ENCODE results near the gene TTC29. TPM values are rescaled to one million over a fixed set of nuclear protein-coding genes. Genes with fewer than 3 reads are reported as not detected.

The TTC29 gene
- total and polyA plus RNA-seq, 2 donors (not counting 1 experiment from before 2014, with no cell fraction given), result not detected

DNA sequence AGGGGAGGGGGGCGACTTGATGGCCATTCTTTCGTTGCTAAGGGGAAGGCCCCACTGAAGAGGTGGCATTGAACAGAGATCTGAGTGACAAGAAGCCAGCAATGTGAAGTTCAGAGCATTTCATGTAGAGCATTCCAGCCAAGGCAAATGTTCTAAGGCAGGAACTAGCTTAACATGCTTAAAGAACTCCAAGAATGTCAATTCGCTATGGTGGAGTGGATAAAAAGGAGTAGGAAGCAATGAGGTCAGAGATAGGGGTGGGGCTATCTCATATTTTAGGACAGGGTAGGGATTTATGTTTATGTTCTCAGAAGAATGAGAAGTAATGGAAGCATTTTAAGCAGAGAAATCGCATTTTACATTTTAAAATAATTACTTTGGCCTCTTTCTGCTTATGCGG, 130.9 kb downstream of the TTC29 start:
- Mint-ChIP-seq H3K9me3 (ENCODE audit: insufficient read depth) (no peaks in the 10 kb centered on the region), H3K27ac (no peak overlapping the region), H3K4me3 (no peak overlapping the region), H3K4me1 (no peaks in the 10 kb centered on the region), H3K27me3 (no peaks in the 10 kb centered on the region)
- Histone ChIP-seq H3K27ac (ENCODE audit: low read length in 2 of 2) (no peak overlapping the region), H3K4me2 (replicated peaks; ENCODE audit: low read depth, low read length, poor library complexity, severe bottlenecking) (no peak overlapping the region), H3K4me3 (ENCODE audit: control extremely low read depth in 1 of 5, extremely low read depth in 1 of 5, insufficient read depth in 1 of 5, low read depth in 2 of 5, low read length in 4 of 5) (no peak overlapping the region), H3K79me2 (ENCODE audit: control insufficient read depth, insufficient read depth, low read length) (no peaks in the 10 kb centered on the region), H3K4me1 (ENCODE audit: control insufficient read depth in 2 of 2, insufficient read depth in 2 of 2, low read length in 2 of 2) (no peaks in the 10 kb centered on the region), H3K27me3 (replicated peaks in 1 of 4; ENCODE audit: control extremely low read depth in 1 of 4, control insufficient read depth in 3 of 4, insufficient read depth in 4 of 4, low read length in 3 of 4) (no peaks in the 10 kb centered on the region), H3K36me3 (replicated peaks in 1 of 2; ENCODE audit: control extremely low read depth in 1 of 2, control insufficient read depth in 1 of 2, extremely low read depth in 1 of 2, insufficient read depth in 2 of 2, low read length in 1 of 2) (no peaks in the 10 kb centered on the region), H3K9me3 (ENCODE audit: control extremely low read depth in 1 of 3, control insufficient read depth in 2 of 3, insufficient read depth in 1 of 3, low read length in 2 of 3) (no peaks in the 10 kb centered on the region), H3K9ac (ENCODE audit: low read length) (no peak overlapping the region), H4K20me1 (ENCODE audit: control insufficient read depth, insufficient read depth, low read length, poor library complexity, severe bottlenecking) (no peaks in the 10 kb centered on the region), H2AFZ (ENCODE audit: insufficient read depth, low read depth, low read length, poor library complexity, severe bottlenecking) (no peak overlapping the region)
- DNase-seq, result no peak
- CTCF ChIA-PET, result no interaction called here
- 91% methylated on average over 4 of the region's 5 CpGs for WGBS (ENCODE audit: insufficient coverage)
- intact Hi-C loops (cut with micrococcal nuclease), result no loop called here
- POLR2A ChIA-PET, result no interaction called here
- no peak for TF ChIP-seq EZH2 (IDR thresholded peaks at IDR 0.05; ENCODE audit: borderline replicate concordance, insufficient read depth, low read depth, low read length, poor library complexity, severe bottlenecking)
- TF ChIP-seq, protein P1, sequence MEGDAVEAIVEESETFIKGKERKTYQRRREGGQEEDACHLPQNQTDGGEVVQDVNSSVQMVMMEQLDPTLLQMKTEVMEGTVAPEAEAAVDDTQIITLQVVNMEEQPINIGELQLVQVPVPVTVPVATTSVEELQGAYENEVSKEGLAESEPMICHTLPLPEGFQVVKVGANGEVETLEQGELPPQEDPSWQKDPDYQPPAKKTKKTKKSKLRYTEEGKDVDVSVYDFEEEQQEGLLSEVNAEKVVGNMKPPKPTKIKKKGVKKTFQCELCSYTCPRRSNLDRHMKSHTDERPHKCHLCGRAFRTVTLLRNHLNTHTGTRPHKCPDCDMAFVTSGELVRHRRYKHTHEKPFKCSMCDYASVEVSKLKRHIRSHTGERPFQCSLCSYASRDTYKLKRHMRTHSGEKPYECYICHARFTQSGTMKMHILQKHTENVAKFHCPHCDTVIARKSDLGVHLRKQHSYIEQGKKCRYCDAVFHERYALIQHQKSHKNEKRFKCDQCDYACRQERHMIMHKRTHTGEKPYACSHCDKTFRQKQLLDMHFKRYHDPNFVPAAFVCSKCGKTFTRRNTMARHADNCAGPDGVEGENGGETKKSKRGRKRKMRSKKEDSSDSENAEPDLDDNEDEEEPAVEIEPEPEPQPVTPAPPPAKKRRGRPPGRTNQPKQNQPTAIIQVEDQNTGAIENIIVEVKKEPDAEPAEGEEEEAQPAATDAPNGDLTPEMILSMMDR (IDR thresholded peaks at IDR 0.05), result no peak
- no peak for ATAC-seq (ENCODE audit: low read depth)

DNA sequence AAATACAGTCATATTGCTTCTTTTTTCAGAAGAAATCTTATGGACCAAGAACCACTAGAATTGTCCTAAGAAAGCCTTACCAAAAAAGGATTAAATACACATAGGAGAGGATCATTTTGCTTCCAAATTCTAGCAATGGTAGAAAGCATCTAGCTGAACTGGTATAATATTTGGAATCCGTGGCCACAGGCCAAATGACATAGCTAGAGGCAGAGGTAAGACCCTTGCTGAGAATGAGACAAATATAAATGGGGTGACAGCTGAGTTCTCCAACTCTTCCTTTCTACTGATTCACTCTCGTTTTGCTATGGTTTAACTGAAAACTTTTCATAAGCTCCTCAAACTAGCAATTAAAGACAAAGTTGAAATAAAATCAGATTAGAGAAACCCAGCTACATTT, 150.0 kb downstream of the TTC29 start:
- TF ChIP-seq, protein P1 (IDR thresholded peaks at IDR 0.05), result no peak
- TF ChIP-seq EZH2 (IDR thresholded peaks at IDR 0.05; ENCODE audit: borderline replicate concordance, insufficient read depth, low read depth, low read length, poor library complexity, severe bottlenecking), result no peak
- POLR2A ChIA-PET, result no interaction called here
- intact Hi-C loops (cut with micrococcal nuclease), result no loop called here
- Histone ChIP-seq H3K27me3 (replicated peaks in 1 of 4; ENCODE audit: control extremely low read depth in 1 of 4, control insufficient read depth in 3 of 4, insufficient read depth in 4 of 4, low read length in 3 of 4) (no peaks in the 10 kb centered on the region), H3K9ac (ENCODE audit: low read length) (no peak overlapping the region), H3K36me3 (replicated peaks in 1 of 2; ENCODE audit: control extremely low read depth in 1 of 2, control insufficient read depth in 1 of 2, extremely low read depth in 1 of 2, insufficient read depth in 2 of 2, low read length in 1 of 2) (no peaks in the 10 kb centered on the region), H3K9me3 (ENCODE audit: control extremely low read depth in 1 of 3, control insufficient read depth in 2 of 3, insufficient read depth in 1 of 3, low read length in 2 of 3) (peaks cover 0 to 1% (median 0%) of the 10 kb centered on the region in 3 donors), H3K4me2 (replicated peaks; ENCODE audit: low read depth, low read length, poor library complexity, severe bottlenecking) (no peak overlapping the region), H3K27ac (ENCODE audit: low read length in 2 of 2) (no peak overlapping the region), H3K79me2 (ENCODE audit: control insufficient read depth, insufficient read depth, low read length) (no peaks in the 10 kb centered on the region), H3K4me1 (ENCODE audit: control insufficient read depth in 2 of 2, insufficient read depth in 2 of 2, low read length in 2 of 2) (no peaks in the 10 kb centered on the region), H3K4me3 (ENCODE audit: control extremely low read depth in 1 of 5, extremely low read depth in 1 of 5, insufficient read depth in 1 of 5, low read depth in 2 of 5, low read length in 4 of 5) (no peak overlapping the region), H4K20me1 (ENCODE audit: control insufficient read depth, insufficient read depth, low read length, poor library complexity, severe bottlenecking) (no peaks in the 10 kb centered on the region), H2AFZ (ENCODE audit: insufficient read depth, low read depth, low read length, poor library complexity, severe bottlenecking) (no peak overlapping the region)
- 33% methylated on average over 1 of the region's 2 CpGs for WGBS (ENCODE audit: insufficient coverage)
- no peak overlapping the region for H3K4me3 Mint-ChIP-seq
- ATAC-seq (ENCODE audit: low read depth) (no peak), DNase-seq (no peak)
- peaks cover 2% of the 10 kb centered on the region for H3K27me3 Mint-ChIP-seq
- H3K27ac Mint-ChIP-seq, result no peak overlapping the region
- H3K4me1 Mint-ChIP-seq, result no peaks in the 10 kb centered on the region
- no peaks in the 10 kb centered on the region for H3K9me3 Mint-ChIP-seq (ENCODE audit: insufficient read depth)
- CTCF ChIA-PET, result no interaction called here
